Activated CD8-positive, alpha-beta T cell treated with anti-CD3 and anti-CD28 coated beads for 36 hours (primary cell): ENCODE data around the gene PSEN1. TPM values are rescaled to one million over a fixed set of nuclear protein-coding genes. Genes with fewer than 3 reads are reported as not detected.

ENCODE experiments used
- ATAC-seq: fragments of 200-7000 bp; cut with Tn5 transposase; one replicate; pipeline ENCODE4 v1.10.0; 2021; ENCODE audit warnings: mild to moderate bottlenecking, moderate library complexity
- CTCF ChIA-PET: fragments of 350-600 bp; sonication (Branson Sonifier 250); formaldehyde crosslinking; loops from one replicate; lab custom pipeline; 2021; ENCODE audit warnings: antibody characterized with exemption; lab: Charles Lee
- POLR2A ChIA-PET: fragments of 350-600 bp; sonication (Branson Sonifier 250); formaldehyde crosslinking; loops from one replicate; lab custom pipeline; 2021; ENCODE audit warnings: antibody characterized with exemption; lab: Charles Lee
- DNase-seq: peaks from one replicate; pipeline ENCODE4 v3.0.0-alpha.2; 2020
- H3K27ac Mint-ChIP-seq: one replicate; pipeline ENCODE4 v1.8.0; 2021; ENCODE audit warnings: mild to moderate bottlenecking, mixed read lengths
- H3K27me3 Mint-ChIP-seq: one replicate; pipeline ENCODE4 v1.8.0; 2021; ENCODE audit warnings: mixed read lengths
- H3K36me3 Mint-ChIP-seq: one replicate; pipeline ENCODE4 v1.8.0; 2021; ENCODE audit warnings: low read depth, mixed read lengths
- H3K4me1 Mint-ChIP-seq: one replicate; pipeline ENCODE4 v1.8.0; 2021; ENCODE audit warnings: low read depth, mixed read lengths
- H3K4me3 Mint-ChIP-seq: one replicate; pipeline ENCODE4 v1.8.0; 2021; ENCODE audit warnings: mild to moderate bottlenecking, moderate library complexity, mixed read lengths
- H3K9me3 Mint-ChIP-seq: one replicate; pipeline ENCODE4 v1.8.0; 2021; ENCODE audit warnings: mixed read lengths
- intact Hi-C: fragments of 100-400 bp; cut with micrococcal nuclease; formaldehyde crosslinking; loops from one replicate; pipeline ENCODE4 v1.10.0; 2022
- total RNA-seq, 2 experiments: library from RNA; stranded (reverse); gene quantifications; one replicate each; pipeline ENCODE4 v1.2.3, GENCODE V29; 2021
- TF ChIP-seq, protein P1 (sequence below): fragments of 200-600 bp; IDR thresholded peaks from one replicate; pipeline ENCODE4 v1.8.0; 2022; ENCODE audit warnings: antibody characterized with exemption, mild to moderate bottlenecking

The PSEN1 gene
- total RNA-seq, 2 experiments from 2014 or later: 23.1 to 23.2 TPM

DNA sequence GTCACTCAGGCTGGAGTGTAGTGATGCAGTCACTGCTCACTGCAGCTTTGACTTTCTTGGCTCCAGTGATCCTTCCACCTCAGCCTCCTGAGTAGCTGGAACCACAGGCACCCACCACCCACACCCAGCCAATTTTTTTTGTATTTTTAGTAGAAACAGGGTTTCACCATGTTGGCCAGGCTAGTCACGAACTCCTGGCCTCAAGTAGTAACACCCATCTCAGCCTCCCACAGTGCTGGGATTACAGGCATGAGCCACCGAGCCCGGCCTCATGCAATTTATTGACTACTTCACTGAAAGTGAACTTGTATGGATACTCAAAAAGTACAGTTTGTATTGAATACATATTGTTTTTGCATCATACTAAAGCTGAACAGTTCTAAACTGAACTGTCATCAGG, 9.1 kb downstream of the PSEN1 start:
- intact Hi-C loops: no loop called here
- DNase-seq (no peak), ATAC-seq (no peak)
- TF ChIP-seq, protein P1, sequence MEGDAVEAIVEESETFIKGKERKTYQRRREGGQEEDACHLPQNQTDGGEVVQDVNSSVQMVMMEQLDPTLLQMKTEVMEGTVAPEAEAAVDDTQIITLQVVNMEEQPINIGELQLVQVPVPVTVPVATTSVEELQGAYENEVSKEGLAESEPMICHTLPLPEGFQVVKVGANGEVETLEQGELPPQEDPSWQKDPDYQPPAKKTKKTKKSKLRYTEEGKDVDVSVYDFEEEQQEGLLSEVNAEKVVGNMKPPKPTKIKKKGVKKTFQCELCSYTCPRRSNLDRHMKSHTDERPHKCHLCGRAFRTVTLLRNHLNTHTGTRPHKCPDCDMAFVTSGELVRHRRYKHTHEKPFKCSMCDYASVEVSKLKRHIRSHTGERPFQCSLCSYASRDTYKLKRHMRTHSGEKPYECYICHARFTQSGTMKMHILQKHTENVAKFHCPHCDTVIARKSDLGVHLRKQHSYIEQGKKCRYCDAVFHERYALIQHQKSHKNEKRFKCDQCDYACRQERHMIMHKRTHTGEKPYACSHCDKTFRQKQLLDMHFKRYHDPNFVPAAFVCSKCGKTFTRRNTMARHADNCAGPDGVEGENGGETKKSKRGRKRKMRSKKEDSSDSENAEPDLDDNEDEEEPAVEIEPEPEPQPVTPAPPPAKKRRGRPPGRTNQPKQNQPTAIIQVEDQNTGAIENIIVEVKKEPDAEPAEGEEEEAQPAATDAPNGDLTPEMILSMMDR: no peak
- Mint-ChIP-seq H3K9me3 (no peaks in the 10 kb centered on the region), H3K36me3 (peaks cover 8% of the 10 kb centered on the region), H3K4me3 (no peak overlapping the region), H3K27ac (no peak overlapping the region), H3K27me3 (no peaks in the 10 kb centered on the region), H3K4me1 (peaks cover 29% of the 10 kb centered on the region)
- ChIA-PET CTCF (interaction anchor here (0.7 kb wide), 1 partner anchor 771 kb away, joined by 3 read pairs; no protein-coding TSS in a partner anchor), POLR2A (interaction anchor here (2.4 kb wide), 1 partner anchor 9 kb away, joined by 11 read pairs; the partner anchor contains the start of gene PSEN1)

DNA sequence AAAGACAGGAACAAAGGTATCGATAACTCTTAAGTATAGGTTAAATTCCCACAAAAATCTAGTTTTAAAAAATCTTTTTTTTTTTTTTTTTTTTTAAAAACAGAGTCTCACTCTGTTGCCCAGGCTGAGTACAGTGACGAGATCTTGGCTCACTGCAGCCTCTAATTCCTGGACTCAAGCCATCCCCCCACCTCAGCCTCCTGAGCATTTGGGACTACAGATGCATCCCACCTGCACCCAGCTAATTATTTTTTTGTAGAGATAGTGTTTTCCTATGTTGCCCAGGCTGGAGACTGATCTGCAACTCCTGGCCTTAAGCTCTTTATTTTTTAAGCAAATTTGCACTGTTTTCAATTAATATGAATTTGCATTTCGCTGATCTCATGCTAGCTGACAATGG, 9.8 kb downstream of the PSEN1 start:
- no peaks in the 10 kb centered on the region for H3K27me3 Mint-ChIP-seq
- CTCF ChIA-PET: no interaction called here

GRCh38 chr14:73149753-73150152, 13.4 kb downstream of the PSEN1 start:
- DNase-seq: no peak
- ChIA-PET POLR2A (no interaction called here), CTCF (no interaction called here)
- H3K4me3 Mint-ChIP-seq: no peak overlapping the region
- intact Hi-C loops: no loop called here
- no peaks in the 10 kb centered on the region for H3K27me3 Mint-ChIP-seq
- TF ChIP-seq, protein P1: no peak
- no peak for ATAC-seq
- peaks cover 6% of the 10 kb centered on the region for H3K4me1 Mint-ChIP-seq
- no peaks in the 10 kb centered on the region for H3K9me3 Mint-ChIP-seq
- H3K36me3 Mint-ChIP-seq: peaks cover 13% of the 10 kb centered on the region
- no peak overlapping the region for H3K27ac Mint-ChIP-seq

More for the DNA sequence above, 9.8 kb downstream of the PSEN1 start:
- Mint-ChIP-seq H3K27ac (no peak overlapping the region), H3K4me3 (no peak overlapping the region), H3K36me3 (peaks cover 3% of the 10 kb centered on the region), H3K4me1 (peaks cover 22% of the 10 kb centered on the region), H3K9me3 (no peaks in the 10 kb centered on the region)
- POLR2A ChIA-PET: interaction anchor here (2.4 kb wide), 1 partner anchor 10 kb away, joined by 11 read pairs; the partner anchor contains the start of gene PSEN1
- intact Hi-C loops: no loop called here
- ATAC-seq: no peak
- no peak for DNase-seq
- TF ChIP-seq, protein P1: no peak

GRCh38 chr14:73153272-73153671, 17.0 kb downstream of the PSEN1 start:
- ChIA-PET POLR2A (no interaction called here), CTCF (interaction anchor here (1.6 kb wide), 1 partner anchor 20 kb away, joined by 8 read pairs; no protein-coding TSS in a partner anchor)
- Mint-ChIP-seq H3K9me3 (no peaks in the 10 kb centered on the region), H3K27ac (no peak overlapping the region), H3K4me3 (no peak overlapping the region), H3K27me3 (no peaks in the 10 kb centered on the region), H3K4me1 (no peaks in the 10 kb centered on the region), H3K36me3 (peaks cover 19% of the 10 kb centered on the region)
- TF ChIP-seq, protein P1: no peak
- DNase-seq (no peak), ATAC-seq (no peak)
- intact Hi-C loops: no loop called here

DNA sequence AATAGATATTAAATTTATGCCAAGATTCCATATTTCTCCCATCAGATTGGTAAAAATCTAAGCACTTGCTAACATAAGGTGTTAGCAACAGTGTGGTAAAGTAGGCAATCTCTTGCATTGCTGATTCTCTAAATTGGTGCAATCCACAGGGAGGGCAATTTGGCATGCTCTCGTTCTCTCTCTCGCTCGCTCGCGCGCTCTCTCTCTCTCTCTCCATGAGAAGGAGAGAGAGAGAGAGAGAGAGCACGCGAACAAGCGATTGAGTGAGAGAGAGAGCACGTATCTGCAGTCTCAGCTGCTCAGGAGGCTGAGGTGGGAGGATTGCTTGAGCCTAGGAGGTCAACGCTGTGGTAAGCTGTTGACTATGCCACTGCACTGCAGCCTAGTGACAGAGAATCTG, 25.9 kb downstream of the PSEN1 start:
- POLR2A ChIA-PET: no interaction called here
- ATAC-seq (no peak), DNase-seq (no peak)
- Mint-ChIP-seq H3K36me3 (peaks cover 26% of the 10 kb centered on the region), H3K4me3 (no peak overlapping the region), H3K27me3 (no peaks in the 10 kb centered on the region), H3K9me3 (no peaks in the 10 kb centered on the region), H3K27ac (no peak overlapping the region), H3K4me1 (peaks cover 2% of the 10 kb centered on the region)
- CTCF ChIA-PET: interaction anchor here (0.6 kb wide), 1 partner anchor 310 kb away, joined by 5 read pairs; no protein-coding TSS in a partner anchor
- intact Hi-C loops: no loop called here
- TF ChIP-seq, protein P1: no peak
